Activated T-cell treated with anti-CD3 and anti-CD28 coated beads, Interleukin-2, amount 50 U/mL, for 24 hours (primary cell): Measurements from ENCODE around the gene ITPR1.

Experiments
- DNase-seq: peaks from one replicate; pipeline ENCODE4 v3.0.0-alpha.2; 2020
- H3K27ac Mint-ChIP-seq: 2 replicates; pipeline ENCODE4 v1.8.0; 2020; ENCODE audit warnings: mild to moderate bottlenecking, mixed read lengths
- H3K27me3 Mint-ChIP-seq: 2 replicates; pipeline ENCODE4 v1.8.0; 2020; ENCODE audit warnings: mixed read lengths
- H3K36me3 Mint-ChIP-seq: 2 replicates; pipeline ENCODE4 v1.8.0; 2020; ENCODE audit warnings: low read depth, mixed read lengths
- H3K4me1 Mint-ChIP-seq: 2 replicates; pipeline ENCODE4 v1.8.0; 2020; ENCODE audit warnings: low read depth, mixed read lengths
- H3K4me3 Mint-ChIP-seq: 2 replicates; pipeline ENCODE4 v1.8.0; 2020; ENCODE audit warnings: mild to moderate bottlenecking, moderate library complexity, mixed read lengths
- H3K9me3 Mint-ChIP-seq: 2 replicates; pipeline ENCODE4 v1.8.0; 2020; ENCODE audit warnings: mixed read lengths

The ITPR1 gene

DNA sequence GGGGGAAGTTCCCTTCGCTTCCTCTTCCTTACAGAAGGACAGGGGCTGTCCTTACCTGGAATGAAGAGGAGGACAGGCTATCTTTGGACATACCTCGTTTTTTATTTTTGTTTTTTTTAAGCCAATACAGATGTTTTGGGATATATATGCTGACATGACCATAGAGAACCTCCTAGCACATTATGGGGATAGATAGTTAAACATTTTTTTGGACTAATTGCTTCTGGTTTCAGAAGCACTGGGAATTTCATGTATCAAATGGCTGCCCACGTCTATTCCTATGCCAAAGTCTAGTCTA is 247.9 kb downstream of the ITPR1 start:
- Mint-ChIP-seq H3K4me1 (peaks cover 59% of the 10 kb centered on the region), H3K36me3 (peaks cover 68% of the 10 kb centered on the region), H3K4me3 (peak overlapping the region; percentile 41), H3K27ac (peak overlapping the region; percentile 91), H3K9me3 (peaks cover 7% of the 10 kb centered on the region), H3K27me3 (no peaks in the 10 kb centered on the region)
- DNase-seq, result no peak

GRCh38 chr3:4741404-4742307 is 248.5 kb downstream of the ITPR1 start:
- Mint-ChIP-seq H3K4me3 (peak overlapping the region; percentile 41), H3K27me3 (no peaks in the 10 kb centered on the region), H3K9me3 (peaks cover 7% of the 10 kb centered on the region), H3K27ac (peak overlapping the region; percentile 91), H3K4me1 (peaks cover 53% of the 10 kb centered on the region), H3K36me3 (peaks cover 68% of the 10 kb centered on the region)
- DNase-seq, result peak; percentile 46

DNA sequence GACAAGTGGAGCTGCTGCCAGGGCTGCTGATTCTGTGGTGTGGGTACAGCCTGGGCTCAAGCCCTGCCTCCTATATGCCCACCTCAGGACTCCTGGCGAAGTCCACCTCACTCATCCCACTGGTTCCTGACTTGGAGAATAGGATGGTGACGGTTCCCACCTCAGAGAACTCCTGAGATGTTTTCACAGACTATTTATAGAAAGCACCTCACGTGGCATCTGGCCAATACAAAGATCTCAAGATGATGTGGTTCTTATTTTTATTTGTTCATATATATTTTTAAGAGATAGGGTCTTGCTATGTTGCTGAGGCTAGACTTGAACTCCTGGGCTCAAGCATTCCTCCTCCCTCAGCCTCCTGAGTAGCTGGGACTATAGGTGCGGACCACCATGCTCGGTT is 249.2 kb downstream of the ITPR1 start:
- peaks cover 7% of the 10 kb centered on the region for H3K9me3 Mint-ChIP-seq
- peaks cover 46% of the 10 kb centered on the region for H3K4me1 Mint-ChIP-seq
- no peak for DNase-seq
- H3K36me3 Mint-ChIP-seq, result peaks cover 63% of the 10 kb centered on the region
- peak overlapping the region; percentile 91 for H3K27ac Mint-ChIP-seq
- no peaks in the 10 kb centered on the region for H3K27me3 Mint-ChIP-seq
- H3K4me3 Mint-ChIP-seq, result no peak overlapping the region

DNA sequence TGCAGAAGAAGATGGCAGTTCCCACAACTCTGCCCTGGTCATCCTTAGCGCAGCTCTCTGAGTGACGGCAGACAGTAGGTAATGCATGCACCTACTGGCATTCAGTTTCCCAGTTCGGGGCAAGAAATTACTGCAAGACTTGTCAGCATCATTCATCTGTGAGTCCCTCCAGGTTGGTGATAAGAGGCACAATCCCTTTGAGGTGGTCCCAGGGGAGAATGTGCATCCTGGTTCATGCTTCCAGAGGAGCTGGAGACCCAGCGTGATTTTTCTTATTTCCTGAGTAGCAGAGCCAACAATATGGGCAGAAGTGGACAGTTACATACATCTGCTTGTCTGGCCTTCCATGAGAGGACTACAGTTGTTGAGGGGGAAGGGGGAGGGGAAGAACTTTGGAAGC is 250.2 kb downstream of the ITPR1 start:
- H3K27ac Mint-ChIP-seq, result no peak overlapping the region
- no peak for DNase-seq
- no peak overlapping the region for H3K4me3 Mint-ChIP-seq
- peaks cover 37% of the 10 kb centered on the region for H3K4me1 Mint-ChIP-seq
- no peaks in the 10 kb centered on the region for H3K27me3 Mint-ChIP-seq
- peaks cover 61% of the 10 kb centered on the region for H3K36me3 Mint-ChIP-seq
- H3K9me3 Mint-ChIP-seq, result peaks cover 7% of the 10 kb centered on the region

GRCh38 chr3:4744405-4745234 is 251.5 kb downstream of the ITPR1 start:
- no peak overlapping the region for H3K4me3 Mint-ChIP-seq
- H3K27ac Mint-ChIP-seq, result no peak overlapping the region

GRCh38 chr3:4745235-4745610 is 252.1 kb downstream of the ITPR1 start:
- peaks cover 37% of the 10 kb centered on the region for H3K4me1 Mint-ChIP-seq
- H3K36me3 Mint-ChIP-seq, result peaks cover 54% of the 10 kb centered on the region
- no peak overlapping the region for H3K27ac Mint-ChIP-seq

More at GRCh38 chr3:4744405-4745234, 251.5 kb downstream of the ITPR1 start:
- no peak for DNase-seq
- Mint-ChIP-seq H3K9me3 (peaks cover 3% of the 10 kb centered on the region), H3K36me3 (peaks cover 60% of the 10 kb centered on the region), H3K27me3 (no peaks in the 10 kb centered on the region), H3K4me1 (peaks cover 38% of the 10 kb centered on the region)

GRCh38 chr3:4746241-4746958 is 253.3 kb downstream of the ITPR1 start:
- Mint-ChIP-seq H3K4me3 (no peak overlapping the region), H3K27me3 (no peaks in the 10 kb centered on the region), H3K36me3 (peaks cover 50% of the 10 kb centered on the region), H3K9me3 (no peaks in the 10 kb centered on the region), H3K27ac (no peak overlapping the region), H3K4me1 (peaks cover 37% of the 10 kb centered on the region)
- DNase-seq, result no peak

More at GRCh38 chr3:4745235-4745610, 252.1 kb downstream of the ITPR1 start:
- H3K9me3 Mint-ChIP-seq, result no peaks in the 10 kb centered on the region
- H3K4me3 Mint-ChIP-seq, result no peak overlapping the region
- no peaks in the 10 kb centered on the region for H3K27me3 Mint-ChIP-seq
- no peak for DNase-seq

- peaks cover 34% of the 10 kb centered on the region for H3K4me1 Mint-ChIP-seq
- H3K36me3 Mint-ChIP-seq, result peaks cover 58% of the 10 kb centered on the region
- DNase-seq, result no peak
- no peaks in the 10 kb centered on the region for H3K9me3 Mint-ChIP-seq
- H3K27ac Mint-ChIP-seq, result no peak overlapping the region
- no peak overlapping the region for H3K4me3 Mint-ChIP-seq
- no peaks in the 10 kb centered on the region for H3K27me3 Mint-ChIP-seq
These were observed 255.0 kb downstream of the ITPR1 start for GRCh38 chr3:4748127-4748526.

GRCh38 chr3:4748701-4749378 is 255.7 kb downstream of the ITPR1 start:
- no peak overlapping the region for H3K27ac Mint-ChIP-seq
- H3K36me3 Mint-ChIP-seq, result peaks cover 57% of the 10 kb centered on the region
- DNase-seq, result no peak
- no peak overlapping the region for H3K4me3 Mint-ChIP-seq
- no peaks in the 10 kb centered on the region for H3K27me3 Mint-ChIP-seq
- H3K4me1 Mint-ChIP-seq, result peaks cover 36% of the 10 kb centered on the region
- H3K9me3 Mint-ChIP-seq, result no peaks in the 10 kb centered on the region

DNA sequence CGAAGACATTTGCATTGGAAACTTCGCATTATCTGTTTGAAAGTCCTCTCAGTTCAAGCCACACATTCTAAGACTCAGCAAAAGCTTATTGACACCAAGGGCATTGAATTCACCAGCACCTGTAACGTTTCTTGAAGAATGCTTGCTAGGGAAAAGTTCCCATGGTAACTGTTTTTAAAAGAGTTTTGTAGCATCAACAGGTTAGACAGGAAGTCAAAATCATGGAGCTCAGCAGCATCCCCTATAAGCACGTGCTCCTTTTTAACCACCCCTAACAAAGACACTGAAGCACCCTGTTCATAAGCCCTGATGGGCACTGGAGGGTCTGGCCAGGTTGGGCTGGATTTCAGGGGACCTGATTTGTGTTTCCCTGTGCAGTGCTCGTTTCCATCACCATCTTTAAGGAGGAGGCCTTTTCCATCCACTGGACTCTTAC is 256.4 kb downstream of the ITPR1 start:
- H3K4me3 Mint-ChIP-seq, result no peak overlapping the region
- no peaks in the 10 kb centered on the region for H3K9me3 Mint-ChIP-seq
- H3K27ac Mint-ChIP-seq, result no peak overlapping the region
- peaks cover 44% of the 10 kb centered on the region for H3K4me1 Mint-ChIP-seq
- peaks cover 65% of the 10 kb centered on the region for H3K36me3 Mint-ChIP-seq
- DNase-seq, result no peak
- H3K27me3 Mint-ChIP-seq, result no peaks in the 10 kb centered on the region

DNA sequence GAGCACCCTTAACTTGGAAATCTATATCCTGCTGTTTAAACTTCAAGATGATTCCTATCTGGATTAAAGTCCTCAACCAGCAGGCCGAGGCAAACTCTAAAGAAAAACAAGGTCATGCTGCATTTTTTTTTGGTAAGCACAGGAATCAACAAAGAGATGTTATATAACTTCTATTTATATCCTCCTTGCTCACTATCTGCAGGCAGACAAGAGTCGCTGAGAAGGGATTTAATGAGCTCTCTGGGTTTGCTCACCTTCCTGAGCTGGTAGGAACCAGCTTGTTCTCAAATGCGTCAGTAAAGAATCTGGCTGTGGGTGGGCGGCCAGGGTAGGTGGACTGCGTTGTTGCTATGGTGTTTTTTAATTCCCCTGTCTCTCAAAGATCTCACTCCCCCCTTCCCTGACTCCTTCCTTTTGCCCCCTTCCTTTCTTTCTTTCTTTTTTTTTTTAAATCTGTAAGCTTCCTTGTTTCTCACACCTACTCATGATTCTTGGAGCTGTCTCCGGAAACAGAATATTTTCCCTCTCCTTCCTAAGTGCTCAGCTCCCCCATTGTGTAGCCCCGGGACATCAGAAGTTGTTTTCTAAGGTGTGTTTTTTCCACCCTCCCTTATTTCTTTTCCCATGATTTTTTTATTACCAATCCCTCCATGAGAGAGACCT is 257.3 kb downstream of the ITPR1 start:
- Mint-ChIP-seq H3K36me3 (peaks cover 65% of the 10 kb centered on the region), H3K4me3 (peak overlapping the region; percentile 26), H3K9me3 (no peaks in the 10 kb centered on the region), H3K27ac (peak overlapping the region; percentile 46), H3K27me3 (no peaks in the 10 kb centered on the region), H3K4me1 (peaks cover 47% of the 10 kb centered on the region)
- no peak for DNase-seq

DNA sequence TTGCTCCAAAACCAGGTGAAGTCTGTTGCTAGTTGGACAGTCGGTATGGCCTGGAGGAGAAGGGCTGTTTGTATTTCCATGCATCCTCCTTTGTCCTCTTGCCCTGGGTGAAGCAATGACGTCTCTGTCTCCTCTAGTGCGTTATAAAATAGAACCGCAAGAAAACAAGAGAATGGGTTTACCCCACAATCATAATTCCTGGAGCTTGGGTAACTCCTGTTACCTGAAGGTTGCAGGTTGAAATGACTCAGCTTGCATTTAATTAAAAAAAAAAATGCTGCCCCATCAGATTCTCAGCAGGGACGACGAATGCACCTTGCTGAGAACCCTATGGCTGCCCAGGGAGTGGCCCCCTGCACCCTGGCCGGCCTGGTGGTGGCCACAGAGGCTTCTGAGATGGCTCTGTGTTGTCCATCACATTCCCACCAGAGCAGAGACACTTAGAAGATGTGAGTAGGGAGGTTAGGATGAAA is 257.9 kb downstream of the ITPR1 start:
- H3K9me3 Mint-ChIP-seq, result no peaks in the 10 kb centered on the region
- H3K27me3 Mint-ChIP-seq, result no peaks in the 10 kb centered on the region
- H3K27ac Mint-ChIP-seq, result peak overlapping the region; percentile 46
- peaks cover 53% of the 10 kb centered on the region for H3K4me1 Mint-ChIP-seq
- no peak for DNase-seq
- H3K36me3 Mint-ChIP-seq, result peaks cover 65% of the 10 kb centered on the region
- peak overlapping the region; percentile 26 for H3K4me3 Mint-ChIP-seq

GRCh38 chr3:4751502-4752101 is 258.5 kb downstream of the ITPR1 start:
- peaks cover 65% of the 10 kb centered on the region for H3K36me3 Mint-ChIP-seq
- H3K4me3 Mint-ChIP-seq, result no peak overlapping the region

More at GRCh38 chr3:4751502-4752101, 258.5 kb downstream of the ITPR1 start:
- peak overlapping the region; percentile 55 for H3K27ac Mint-ChIP-seq
- H3K9me3 Mint-ChIP-seq, result no peaks in the 10 kb centered on the region
- H3K4me1 Mint-ChIP-seq, result peaks cover 56% of the 10 kb centered on the region
- no peak for DNase-seq
- H3K27me3 Mint-ChIP-seq, result no peaks in the 10 kb centered on the region
